GM18858 (cell line): Measurements from ENCODE around the gene ZMYND8.

Experiments
- ATAC-seq: cut with Tn5 transposase; IDR thresholded peaks from one replicate; pipeline ENCODE4 v1.9.1; 2021; ENCODE audit not compliant: unreplicated experiment

Gene ZMYND8

GRCh38 chr20:47335251-47336128 is 21.0 kb downstream of the ZMYND8 start:
- ATAC-seq: no peak

GRCh38 chr20:47334022-47334551 is 22.4 kb downstream of the ZMYND8 start:
- ATAC-seq: no peak

GRCh38 chr20:47332381-47333206 is 23.9 kb downstream of the ZMYND8 start:
- ATAC-seq: no peak

- no peak for ATAC-seq
Measured at GRCh38 chr20:47330933-47331708, 25.4 kb downstream of the ZMYND8 start.

- ATAC-seq: no peak
Measured at GRCh38 chr20:47330071-47330470, 26.4 kb downstream of the ZMYND8 start.

- ATAC-seq: no peak
Measured at GRCh38 chr20:47328129-47328528, 28.4 kb downstream of the ZMYND8 start.

- no peak for ATAC-seq
Measured at GRCh38 chr20:47327711-47328110, 28.8 kb downstream of the ZMYND8 start.

GRCh38 chr20:47326658-47327268 is 29.7 kb downstream of the ZMYND8 start:
- ATAC-seq: no peak

GRCh38 chr20:47325242-47325641 is 31.3 kb downstream of the ZMYND8 start:
- ATAC-seq: no peak

- no peak for ATAC-seq
Measured at GRCh38 chr20:47320990-47321805, 35.3 kb downstream of the ZMYND8 start.

GRCh38 chr20:47319517-47320252 is 36.8 kb downstream of the ZMYND8 start:
- no peak for ATAC-seq

- ATAC-seq: no peak
Measured at GRCh38 chr20:47318586-47319516, 37.6 kb downstream of the ZMYND8 start.

- no peak for ATAC-seq
Measured at GRCh38 chr20:47318027-47318585, 38.4 kb downstream of the ZMYND8 start.

- no peak for ATAC-seq
Measured at GRCh38 chr20:47317127-47317895, 39.2 kb downstream of the ZMYND8 start.

- no peak for ATAC-seq
Measured at GRCh38 chr20:47316776-47317126, 39.7 kb downstream of the ZMYND8 start.

- no peak for ATAC-seq
Measured at GRCh38 chr20:47315339-47316056, 41.0 kb downstream of the ZMYND8 start.
